Fibroblast of lung (primary cell): ENCODE data around the gene CES2. TPM values are rescaled to one million over a fixed set of nuclear protein-coding genes. Genes with fewer than 3 reads are reported as not detected.

Experiments used
- DNase-seq, 2 donors: peaks; one replicate each; pipeline versions ENCODE4 v3.0.0 to v3.0.0-alpha.2; 2010; ENCODE audit warnings: low read depth in 2 of 2
- H2AFZ ChIP-seq: 2 replicates; pipeline ENCODE4 v1.5.1; 2012; ENCODE audit warnings: low read length, control low read depth, inconsistent platforms
- H3K27ac ChIP-seq: 2 replicates; pipeline ENCODE4 v1.5.1; 2011; ENCODE audit warnings: low read length, control low read depth; ENCODE audit not compliant: insufficient read depth
- H3K27me3 ChIP-seq: 2 replicates; pipeline ENCODE4 v1.5.1; 2011; ENCODE audit warnings: mild to moderate bottlenecking, low read length; ENCODE audit not compliant: control insufficient read depth, insufficient read depth
- H3K36me3 ChIP-seq: 2 replicates; pipeline ENCODE4 v1.5.1; 2011; ENCODE audit warnings: low read length; ENCODE audit not compliant: control insufficient read depth, insufficient read depth
- H3K4me1 ChIP-seq: 2 replicates; pipeline ENCODE4 v1.5.1; 2011; ENCODE audit warnings: low read length; ENCODE audit not compliant: control insufficient read depth, insufficient read depth; ENCODE audit errors: extremely low read depth
- H3K4me2 ChIP-seq: 2 replicates; pipeline ENCODE4 v1.5.1; 2011; ENCODE audit warnings: low read length, control low read depth; ENCODE audit not compliant: insufficient read depth; ENCODE audit errors: extremely low read depth
- H3K4me3 ChIP-seq, 4 experiments: fragments of 200-600 bp in 1 of 4; sonication (generic) in 1 of 4; replicated peaks in 1 of 4; 2 replicates each; pipeline ENCODE4 v1.5.1; 2011 to 2016; ENCODE audit warnings: low read length in 4 of 4, low read depth in 3 of 4, mild to moderate bottlenecking in 3 of 4, control low read depth in 2 of 4, inconsistent platforms in 1 of 4, mixed read lengths in 1 of 4; ENCODE audit not compliant: insufficient read depth in 1 of 4; ENCODE audit errors: control extremely low read depth in 1 of 4
- H3K79me2 ChIP-seq: 2 replicates; pipeline ENCODE4 v1.5.1; 2012; ENCODE audit warnings: mild to moderate bottlenecking, low read length, inconsistent platforms; ENCODE audit not compliant: control insufficient read depth, insufficient read depth
- H3K9ac ChIP-seq: 2 replicates; pipeline ENCODE4 v1.5.1; 2011; ENCODE audit warnings: mild to moderate bottlenecking, low read length, control low read depth; ENCODE audit not compliant: insufficient read depth
- H3K9me3 ChIP-seq: 2 replicates; pipeline ENCODE4 v1.5.1; 2012; ENCODE audit warnings: low read depth, low read length; ENCODE audit not compliant: control insufficient read depth, insufficient read depth
- H4K20me1 ChIP-seq: 2 replicates; pipeline ENCODE4 v1.5.1; 2011; ENCODE audit warnings: low read length; ENCODE audit not compliant: control insufficient read depth, insufficient read depth; ENCODE audit errors: extremely low read depth
- CTCF ChIP-seq, 2 donors: IDR thresholded peaks in 1 of 2; conservative IDR thresholded peaks in 1 of 2; 1 replicate in 1 of 2; 2 replicates in 1 of 2; pipeline ENCODE4 v1.5.1; 2011 to 2012; ENCODE audit warnings: low read length in 2 of 2, control low read depth in 1 of 2, inconsistent platforms in 1 of 2, low read depth in 1 of 2, mild to moderate bottlenecking in 1 of 2
- EZH2 ChIP-seq: IDR thresholded peaks from 2 replicates; pipeline ENCODE4 v1.5.1; 2012; ENCODE audit warnings: low read length, control low read depth, mild to moderate bottlenecking; ENCODE audit errors: missing control alignments
- polyA plus RNA-seq, 2 donors: library from polyadenylated mRNA; depleted of rRNA in 1 of 2; stranded (reverse) in 1 of 2; unstranded in 1 of 2; fragments of >200 nt; gene quantifications; 2 replicates each; pipeline ENCODE4 v1.2.1, GENCODE V29; 2011 to 2012; ENCODE audit warnings: missing spikeins in 1 of 2
- total RNA-seq: library from RNA; depleted of rRNA; stranded (reverse); fragments of >200 nt; gene quantifications from 2 replicates; pipeline ENCODE4 v1.2.1, GENCODE V29; 2014

CES2 gene
- total and polyA plus RNA-seq, 2 donors (not counting 1 experiment from before 2014, with no cell fraction given) = 22.9 to 47.6 TPM

- Histone ChIP-seq H3K4me3 (peak overlapping the region in 2 of 4 experiments; percentile 32 to 61), H4K20me1 (no peaks in the 10 kb centered on the region), H3K27me3 (peaks cover 10% of the 10 kb centered on the region), H3K9me3 (no peaks in the 10 kb centered on the region), H3K27ac (no peak overlapping the region), H3K79me2 (no peaks in the 10 kb centered on the region), H3K9ac (no peak overlapping the region), H3K4me1 (no peaks in the 10 kb centered on the region), H3K36me3 (no peaks in the 10 kb centered on the region), H3K4me2 (peak overlapping the region; percentile 93), H2AFZ (no peak overlapping the region)
- TF ChIP-seq EZH2 = no peak
- no peak for DNase-seq
These were observed 13.5 kb downstream of the CES2 start for GRCh38 chr16:66948837-66949225.

GRCh38 chr16:66949472-66949871, 14.2 kb downstream of the CES2 start:
- H3K4me1 ChIP-seq = no peaks in the 10 kb centered on the region
- H3K79me2 ChIP-seq = no peaks in the 10 kb centered on the region
- H3K4me3 ChIP-seq = no peak overlapping the region
- H3K27me3 ChIP-seq = peaks cover 10% of the 10 kb centered on the region
- H4K20me1 ChIP-seq = no peaks in the 10 kb centered on the region
- H3K27ac ChIP-seq = no peak overlapping the region
- H2AFZ ChIP-seq = no peak overlapping the region
- no peak overlapping the region for H3K4me2 ChIP-seq
- H3K9me3 ChIP-seq = no peaks in the 10 kb centered on the region
- H3K9ac ChIP-seq = no peak overlapping the region
- no peak for TF ChIP-seq EZH2
- TF ChIP-seq CTCF (conservative IDR thresholded peaks at IDR 0.05 in 1 of 2, IDR thresholded peaks at IDR 0.05 in 1 of 2; ENCODE audit: low read depth in 1 of 2, low read length in 2 of 2) = no peak
- no peaks in the 10 kb centered on the region for H3K36me3 ChIP-seq
- DNase-seq = no peak

GRCh38 chr16:66950437-66950836, 15.1 kb downstream of the CES2 start:
- no peaks in the 10 kb centered on the region for H3K9me3 ChIP-seq
- H3K27me3 ChIP-seq = peaks cover 10% of the 10 kb centered on the region
- H2AFZ ChIP-seq = no peak overlapping the region
- TF ChIP-seq EZH2 (no peak), CTCF (conservative IDR thresholded peaks at IDR 0.05 in 1 of 2, IDR thresholded peaks at IDR 0.05 in 1 of 2; ENCODE audit: low read depth in 1 of 2, low read length in 2 of 2) (no peak)
- no peak overlapping the region for H3K27ac ChIP-seq
- no peaks in the 10 kb centered on the region for H3K79me2 ChIP-seq
- no peak overlapping the region for H3K9ac ChIP-seq
- no peak for DNase-seq
- no peak overlapping the region for H3K4me2 ChIP-seq
- no peaks in the 10 kb centered on the region for H3K36me3 ChIP-seq
- no peak overlapping the region for H3K4me3 ChIP-seq
- no peaks in the 10 kb centered on the region for H4K20me1 ChIP-seq
- no peaks in the 10 kb centered on the region for H3K4me1 ChIP-seq
